Left kidney (tissue), 2 donors: ENCODE measurements around the gene PPEF2. TPM values are rescaled to one million over a fixed set of nuclear protein-coding genes. Genes with fewer than 3 reads are reported as not detected.

ENCODE experiments used
- DNase-seq: peaks from one replicate; pipeline ENCODE4 v3.0.0-alpha.2; 2013
- polyA plus RNA-seq: library from polyadenylated mRNA; unstranded; fragments of 120-200 nt; gene quantifications from one replicate; pipeline ENCODE4 v1.2.1, GENCODE V29; 2013; ENCODE audit not compliant: insufficient read length

The PPEF2 gene
- polyA plus RNA-seq, 1 donor, result 0.58 TPM

- DNase-seq, result peak; percentile 26
These were observed 6.4 kb downstream of the PPEF2 start for GRCh38 chr4:75895744-75896314.

GRCh38 chr4:75892508-75892907 lies 9.7 kb downstream of the PPEF2 start:
- no peak for DNase-seq

GRCh38 chr4:75891611-75892010 lies 10.6 kb downstream of the PPEF2 start:
- no peak for DNase-seq

- DNase-seq, result no peak
These were observed 12.6 kb downstream of the PPEF2 start for GRCh38 chr4:75889537-75890199.

- DNase-seq, result no peak
These were observed 16.1 kb downstream of the PPEF2 start for GRCh38 chr4:75886104-75886503.

DNA sequence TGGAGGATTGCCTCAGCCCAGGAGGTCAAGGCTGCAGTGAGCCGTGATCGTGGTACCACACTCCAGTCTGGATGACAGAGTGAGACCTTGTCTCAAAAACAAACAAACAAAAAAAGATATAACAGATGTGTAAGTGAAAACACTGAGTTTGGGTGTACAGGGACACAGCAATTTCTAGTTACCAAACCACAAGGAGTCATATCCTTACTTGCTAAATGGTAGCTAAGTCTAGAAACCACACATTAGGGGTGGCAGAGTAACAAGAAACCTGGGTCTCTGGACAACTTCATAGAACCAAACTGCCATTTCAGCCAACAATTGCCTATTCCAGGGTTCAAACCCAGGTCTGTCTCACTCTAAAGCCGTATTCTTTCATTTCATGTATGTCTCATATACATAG lies 20.8 kb downstream of the PPEF2 start:
- DNase-seq, result no peak

GRCh38 chr4:75880278-75880677 lies 22.0 kb downstream of the PPEF2 start:
- no peak for DNase-seq

DNA sequence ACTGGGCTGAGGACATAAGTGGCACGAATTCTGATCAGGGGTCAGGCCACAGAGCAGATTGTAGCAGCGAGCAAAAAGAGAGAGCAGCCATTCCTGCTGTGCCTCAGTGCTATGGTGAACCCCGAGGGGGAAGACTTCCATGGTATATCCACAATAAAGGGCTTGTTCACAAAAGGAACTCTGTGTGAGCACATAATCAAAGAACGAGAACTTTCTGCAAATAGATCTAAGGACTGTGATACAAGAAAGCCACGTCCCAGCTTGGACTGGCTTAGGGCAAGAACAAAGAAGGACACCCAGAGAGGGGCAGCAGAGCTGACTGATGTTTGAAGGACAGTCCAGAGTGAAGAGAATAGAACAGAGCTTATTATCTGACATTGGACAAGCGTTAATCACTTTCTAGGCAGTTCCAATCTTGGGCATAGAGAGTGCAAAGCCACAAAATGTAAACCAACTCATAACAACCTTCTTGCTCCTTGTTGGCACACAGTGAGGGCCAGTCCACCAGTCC lies 24.0 kb downstream of the PPEF2 start:
- no peak for DNase-seq

GRCh38 chr4:75876218-75876617 lies 26.0 kb downstream of the PPEF2 start:
- no peak for DNase-seq

DNA sequence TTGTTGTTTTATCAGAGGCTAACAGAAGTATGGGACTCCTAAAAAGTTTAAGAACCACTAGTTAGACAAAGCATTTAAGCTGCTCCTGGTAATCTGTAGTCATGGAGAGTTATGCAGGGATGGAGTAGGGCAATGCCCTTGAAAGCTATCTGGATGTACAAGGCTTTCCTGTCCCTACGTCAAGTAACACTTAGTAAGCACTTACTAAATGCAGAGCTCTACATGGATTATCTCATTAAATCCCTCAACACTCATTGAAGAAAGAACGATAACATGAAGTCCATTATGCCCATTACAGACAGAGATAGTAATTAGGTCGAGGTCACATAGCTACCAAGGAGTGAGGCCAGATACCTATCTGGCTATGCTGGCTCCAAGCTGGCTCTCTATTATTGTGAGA lies 33.2 kb downstream of the PPEF2 start:
- DNase-seq, result no peak

GRCh38 chr4:75867130-75867529 lies 35.1 kb downstream of the PPEF2 start:
- no peak for DNase-seq

DNA sequence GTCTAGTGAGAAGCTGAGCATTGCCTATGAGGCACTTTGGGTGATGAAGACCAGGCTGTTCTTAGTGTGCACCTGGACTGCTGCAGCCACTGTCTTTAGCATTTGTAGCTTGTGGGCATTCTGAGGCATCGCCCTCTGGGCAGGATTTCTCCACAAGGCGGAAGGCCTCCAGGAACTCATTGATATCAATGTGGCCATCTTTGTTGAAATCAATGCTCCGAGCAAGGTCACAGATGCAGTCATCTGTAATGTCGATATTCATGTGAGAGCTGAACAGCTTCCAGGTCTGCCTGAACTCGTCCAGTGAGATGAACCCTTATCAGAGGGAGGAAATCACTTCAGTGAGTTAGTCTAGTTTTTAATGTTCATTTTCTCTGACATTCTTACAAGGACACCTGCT lies 41.6 kb downstream of the PPEF2 start:
- no peak for DNase-seq

DNA sequence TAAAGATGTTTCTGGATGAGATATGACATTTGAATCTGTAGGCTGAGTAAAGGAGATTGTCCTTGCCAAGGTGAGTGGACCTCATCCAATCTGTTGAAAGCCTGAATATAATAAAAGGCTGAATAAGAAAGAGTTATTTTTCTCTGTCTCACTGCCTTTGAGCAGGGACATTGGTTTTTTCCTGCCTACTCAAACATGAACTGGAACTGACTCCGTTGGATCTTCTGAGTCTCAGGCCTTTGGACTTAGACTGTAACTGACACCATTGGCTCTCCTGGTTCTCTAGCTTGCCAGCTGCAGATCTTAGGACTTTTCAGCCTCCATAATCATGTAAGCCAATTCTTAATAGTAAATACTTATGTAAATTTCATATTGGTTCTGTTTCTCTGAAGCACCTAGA lies 43.5 kb downstream of the PPEF2 start:
- DNase-seq, result no peak

- DNase-seq, result no peak
These were observed 52.8 kb downstream of the PPEF2 start for GRCh38 chr4:75849461-75849860.

DNA sequence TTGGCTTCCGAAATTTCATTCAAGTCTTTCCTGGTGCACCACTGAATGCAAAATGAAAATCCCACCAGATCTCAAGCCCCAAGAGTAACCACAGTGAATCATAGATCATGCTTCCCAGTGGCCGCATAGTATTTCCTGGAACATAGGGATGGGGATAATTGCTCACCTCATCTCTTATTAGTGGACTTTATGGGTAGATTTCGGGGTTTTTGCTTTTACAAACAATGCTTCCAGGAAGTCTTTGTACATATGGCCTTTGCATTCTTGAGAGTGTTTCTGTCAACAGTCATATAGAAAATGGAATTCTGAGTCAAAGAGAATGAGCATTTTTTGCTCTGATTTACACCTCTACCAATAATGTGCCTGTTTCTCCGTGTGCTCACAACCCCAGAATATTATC lies 53.4 kb downstream of the PPEF2 start:
- no peak for DNase-seq

DNA sequence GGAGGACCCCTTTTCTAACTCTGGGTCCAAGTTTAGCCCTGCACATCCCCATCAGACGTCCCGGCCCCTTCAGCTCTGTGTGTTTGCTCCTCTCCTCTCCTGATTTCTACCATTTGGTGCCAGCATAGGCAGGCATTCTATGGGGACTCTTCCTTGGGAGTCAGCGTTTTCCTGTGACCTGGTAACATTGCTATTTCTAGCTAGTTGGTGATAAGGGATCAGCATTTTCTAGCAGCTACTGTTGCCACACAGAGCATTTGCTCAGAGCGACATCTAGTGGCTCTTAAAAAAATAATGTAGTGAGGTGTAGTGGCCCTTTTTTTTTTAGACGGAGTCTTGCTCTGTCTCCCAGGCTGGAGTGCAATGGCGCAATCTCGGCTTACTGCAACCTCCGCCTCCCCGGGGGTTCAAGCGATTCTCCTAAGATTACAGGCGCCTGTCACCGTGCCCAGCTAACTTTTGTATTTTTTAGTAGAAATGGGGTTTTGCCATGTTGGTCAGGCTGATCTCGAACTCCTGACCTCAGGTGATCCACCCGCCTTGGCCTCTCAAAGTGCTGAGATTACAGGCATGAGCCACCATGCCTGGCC lies 54.0 kb downstream of the PPEF2 start:
- DNase-seq, result peak; percentile 79

- no peak for DNase-seq
These were observed 56.3 kb downstream of the PPEF2 start for GRCh38 chr4:75845992-75846391.

- no peak for DNase-seq
These were observed 58.0 kb downstream of the PPEF2 start for GRCh38 chr4:75844151-75844662.

DNA sequence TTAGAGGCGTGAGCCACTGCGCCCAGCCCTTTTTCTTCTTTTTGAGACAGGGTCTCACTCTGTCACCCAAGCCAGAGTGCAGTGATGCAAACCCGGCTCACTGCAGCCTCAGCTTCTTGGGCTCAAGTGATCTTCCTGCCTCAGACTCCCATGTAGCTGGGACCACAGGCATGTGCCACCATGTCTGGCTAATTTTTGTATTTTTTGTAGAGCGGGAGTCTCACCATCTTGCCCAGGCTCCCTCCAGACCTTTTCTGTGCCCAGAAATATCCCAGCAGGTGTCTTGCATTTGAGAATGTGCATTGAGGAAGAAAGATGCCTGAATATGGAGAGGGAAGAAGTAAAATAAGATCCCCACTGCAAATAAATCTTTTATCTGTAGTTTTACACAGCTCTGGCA lies 58.7 kb downstream of the PPEF2 start:
- no peak for DNase-seq

DNA sequence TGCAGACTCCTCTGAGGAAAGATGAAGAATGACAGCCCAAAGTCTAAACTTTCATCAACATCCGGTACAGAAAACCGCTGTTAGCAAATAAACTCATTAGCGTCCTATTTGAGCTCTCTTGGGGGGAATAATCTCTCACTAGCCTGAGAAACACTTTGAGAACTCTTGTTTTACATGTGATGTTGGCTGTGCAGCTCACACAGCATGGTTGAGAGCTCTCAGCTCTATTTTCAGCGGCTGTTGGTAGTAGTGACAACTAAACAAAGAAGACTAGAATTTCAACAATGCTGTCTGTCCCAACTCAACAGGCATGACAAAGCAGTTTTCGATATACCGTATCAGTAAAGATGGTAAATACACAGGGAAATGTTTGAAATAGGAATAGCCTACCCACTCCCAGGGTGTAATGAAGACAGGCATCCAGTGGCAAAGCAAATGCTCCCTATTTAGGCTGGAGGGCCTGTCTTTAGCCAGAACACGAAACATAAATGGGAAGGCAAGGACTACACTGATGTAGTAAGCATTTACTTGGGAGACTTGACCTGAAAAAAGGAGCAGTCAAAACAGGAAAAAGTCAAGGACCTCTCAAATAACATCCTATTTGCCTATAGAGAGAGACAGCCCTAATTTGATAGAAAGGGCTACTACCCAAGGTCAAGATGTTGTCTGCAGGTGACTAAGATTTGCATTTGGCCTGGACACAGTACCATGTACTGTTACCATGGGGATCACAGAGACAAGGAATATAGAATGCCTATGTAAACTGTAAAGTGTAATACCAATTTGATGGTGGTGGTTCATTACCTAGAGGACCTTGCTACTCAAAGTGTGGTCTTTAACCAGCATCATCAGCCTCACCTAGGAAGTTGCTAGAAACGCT lies 60.4 kb downstream of the PPEF2 start:
- DNase-seq, result no peak

DNA sequence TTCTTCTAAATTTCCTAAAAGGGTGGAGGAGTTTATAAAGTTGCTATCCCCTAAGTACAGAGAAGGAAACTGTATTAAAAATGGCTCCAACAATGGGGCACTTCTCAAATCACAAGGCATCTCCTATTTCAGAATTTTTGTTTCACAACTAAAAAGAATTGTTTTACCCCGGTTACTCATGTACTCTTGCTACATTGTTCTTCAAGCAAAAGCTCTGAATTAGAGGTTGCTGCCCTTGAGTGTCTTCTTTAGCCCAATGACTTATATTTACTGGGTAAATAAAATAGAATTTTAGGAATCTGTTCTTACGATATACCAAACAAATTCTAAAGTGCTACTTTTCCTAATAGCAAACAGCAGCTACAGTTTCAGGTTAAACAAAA lies 67.5 kb downstream of the PPEF2 start:
- no peak for DNase-seq

DNA sequence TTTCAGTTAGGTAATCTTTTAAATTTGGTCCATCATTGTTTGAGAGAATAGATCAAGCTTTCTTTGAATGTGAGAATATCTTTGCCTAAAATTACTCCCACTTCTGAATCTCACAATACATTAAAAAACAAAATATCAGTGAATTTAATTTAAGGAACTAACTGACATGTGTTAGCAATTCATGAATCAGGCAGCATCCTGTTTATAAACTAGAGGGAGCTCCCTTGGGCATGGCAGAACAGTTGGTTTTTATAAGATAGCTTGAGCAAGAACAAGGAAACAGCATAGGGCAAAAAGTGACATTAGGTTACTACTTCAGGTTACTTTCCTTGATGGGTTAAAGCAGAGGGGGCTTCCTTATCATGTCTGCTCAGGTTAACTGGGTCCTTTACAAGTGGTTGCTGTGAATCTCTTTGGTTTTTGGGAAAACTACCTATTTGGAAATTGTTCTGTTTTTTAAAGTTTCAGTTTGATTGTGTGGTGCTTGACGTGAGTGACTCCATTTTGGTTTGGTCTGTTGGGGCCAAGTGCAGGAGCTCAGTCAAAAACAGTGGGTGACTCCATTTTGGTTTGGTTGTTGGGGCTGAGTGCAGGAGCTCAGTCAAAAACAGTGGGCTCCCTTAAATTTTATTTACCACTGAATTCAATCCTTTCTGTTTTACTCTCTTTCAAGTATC lies 68.0 kb downstream of the PPEF2 start:
- DNase-seq, result no peak
